MCF 10A (cell line): ENCODE measurements around the gene ATP13A1. TPM values are rescaled to one million over a fixed set of nuclear protein-coding genes. Genes with fewer than 3 reads are reported as not detected.

Source experiments
- BruUV-seq: library from RNA; stranded (reverse); fragments of 400-500 nt; replicated peaks from 2 replicates; lab custom pipeline; 2021; lab: Mats Ljungman, UMichigan
- CTCF ChIA-PET: fragments of 300-600 bp; sonication (Branson Sonifier 250); formaldehyde crosslinking; extraction: SDS; loops from one replicate; lab custom pipeline; 2021; ENCODE audit warnings: antibody characterized with exemption, inconsistent platforms; lab: Yijun Ruan, JAX
- POLR2A ChIA-PET: fragments of 300-600, 350-650 bp; sonication (Branson Sonifier 250); formaldehyde crosslinking; extraction: SDS; loops from one replicate; lab custom pipeline; 2020; ENCODE audit warnings: antibody characterized with exemption, inconsistent platforms; lab: Yijun Ruan, JAX
- DNase-seq: peaks from one replicate; pipeline ENCODE4 v3.0.0-alpha.2; 2018; ENCODE audit not compliant: unreplicated experiment
- H3K27ac Mint-ChIP-seq: one replicate; pipeline ENCODE4 v1.8.0; 2022; ENCODE audit warnings: mild to moderate bottlenecking, low read depth, mixed read lengths; ENCODE audit not compliant: unreplicated experiment
- H3K27me3 Mint-ChIP-seq: one replicate; pipeline ENCODE4 v1.8.0; 2022; ENCODE audit warnings: mixed read lengths; ENCODE audit not compliant: insufficient read depth, unreplicated experiment
- H3K36me3 Mint-ChIP-seq: one replicate; pipeline ENCODE4 v1.8.0; 2022; ENCODE audit warnings: mild to moderate bottlenecking, moderate library complexity, mixed read lengths; ENCODE audit not compliant: insufficient read depth, unreplicated experiment
- H3K4me1 Mint-ChIP-seq: one replicate; pipeline ENCODE4 v1.8.0; 2022; ENCODE audit warnings: mixed read lengths; ENCODE audit not compliant: insufficient read depth, unreplicated experiment
- H3K4me3 Mint-ChIP-seq: one replicate; pipeline ENCODE4 v1.8.0; 2022; ENCODE audit warnings: mild to moderate bottlenecking, moderate library complexity, mixed read lengths; ENCODE audit not compliant: unreplicated experiment
- H3K9me3 Mint-ChIP-seq: one replicate; pipeline ENCODE4 v1.8.0; 2022; ENCODE audit warnings: mixed read lengths; ENCODE audit not compliant: unreplicated experiment
- intact Hi-C: fragments of 100-400 bp; cut with micrococcal nuclease; formaldehyde crosslinking; loops from 2 replicates; pipeline ENCODE4 v1.14.1; 2022
- total RNA-seq: library from RNA; stranded (reverse); gene quantifications from 2 replicates; pipeline ENCODE4 v1.2.3, GENCODE V29; 2022
- TF ChIP-seq, protein P1 (sequence below): fragments of 200-600 bp; IDR thresholded peaks from one replicate; pipeline ENCODE4 v1.8.0; 2022; ENCODE audit warnings: antibody characterized with exemption, mild to moderate bottlenecking; ENCODE audit not compliant: unreplicated experiment

Gene ATP13A1
- total RNA-seq, 1 experiment from 2014 or later, result 63.9 TPM

DNA sequence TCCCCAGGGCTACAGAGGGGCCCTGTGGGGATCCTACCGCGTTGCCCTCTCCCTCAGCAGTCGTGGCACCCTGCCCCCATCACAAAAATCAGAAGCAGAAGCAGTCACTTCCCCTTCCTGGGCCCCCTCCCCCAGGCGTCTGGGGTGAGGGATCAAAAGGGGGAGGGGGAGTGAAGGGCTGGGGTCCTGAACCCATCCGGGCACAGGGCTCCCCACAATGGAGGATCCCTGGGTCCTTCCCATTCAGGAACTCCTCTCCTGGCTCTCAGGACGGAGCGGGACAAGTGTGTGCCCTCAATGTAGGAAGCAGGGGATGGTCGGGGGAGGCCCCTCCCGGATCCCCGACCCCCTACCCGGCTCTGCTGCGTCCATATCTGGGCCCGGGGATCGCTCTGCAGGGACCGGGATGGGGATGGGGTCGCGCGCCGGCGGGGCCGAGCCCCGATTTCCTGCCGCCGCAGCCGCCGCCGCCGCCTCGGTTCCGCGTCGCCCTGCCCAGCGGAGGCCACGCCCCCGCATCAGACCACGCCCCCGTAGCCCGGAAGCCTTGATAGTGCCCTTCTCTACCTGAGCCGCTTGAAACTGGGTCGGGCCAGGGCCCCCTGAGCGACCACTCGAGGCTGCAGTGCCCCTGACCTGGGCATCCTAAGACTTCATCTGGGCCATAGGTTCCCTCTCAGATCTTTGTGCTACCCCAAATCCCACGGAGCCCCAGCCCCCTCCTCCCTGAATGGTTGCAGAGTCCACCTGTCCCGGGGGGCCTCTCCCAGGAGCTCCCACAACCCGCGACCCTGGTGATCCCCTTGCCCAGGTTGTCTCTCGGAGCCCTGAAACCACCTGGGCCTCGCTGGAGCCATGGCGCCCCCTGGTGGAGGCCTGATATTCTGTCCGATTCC, 20.1 kb downstream of the ATP13A1 start, which contains the start of gene GMIP:
Gene GMIP (minus strand): TSS at position 500 of the 896 bp plus-strand sequence. CDS start 128 bp downstream, at position 372.
- intact Hi-C loops, result loop anchor here (1.0 to 5.0 kb wide), 3 partner anchors 53 to 111 kb away; no protein-coding TSS in a partner anchor
- peak within 1 kb of the TSS; percentile 78 for H3K27ac Mint-ChIP-seq
- H3K4me1 Mint-ChIP-seq, result peaks cover 12% of the 10 kb centered on the region
- no TSS peak for BruUV-seq
- peaks cover 12% of the 10 kb centered on the region for H3K36me3 Mint-ChIP-seq
- peak within 1 kb of the TSS; percentile 89 for H3K4me3 Mint-ChIP-seq
- TF ChIP-seq, protein P1, sequence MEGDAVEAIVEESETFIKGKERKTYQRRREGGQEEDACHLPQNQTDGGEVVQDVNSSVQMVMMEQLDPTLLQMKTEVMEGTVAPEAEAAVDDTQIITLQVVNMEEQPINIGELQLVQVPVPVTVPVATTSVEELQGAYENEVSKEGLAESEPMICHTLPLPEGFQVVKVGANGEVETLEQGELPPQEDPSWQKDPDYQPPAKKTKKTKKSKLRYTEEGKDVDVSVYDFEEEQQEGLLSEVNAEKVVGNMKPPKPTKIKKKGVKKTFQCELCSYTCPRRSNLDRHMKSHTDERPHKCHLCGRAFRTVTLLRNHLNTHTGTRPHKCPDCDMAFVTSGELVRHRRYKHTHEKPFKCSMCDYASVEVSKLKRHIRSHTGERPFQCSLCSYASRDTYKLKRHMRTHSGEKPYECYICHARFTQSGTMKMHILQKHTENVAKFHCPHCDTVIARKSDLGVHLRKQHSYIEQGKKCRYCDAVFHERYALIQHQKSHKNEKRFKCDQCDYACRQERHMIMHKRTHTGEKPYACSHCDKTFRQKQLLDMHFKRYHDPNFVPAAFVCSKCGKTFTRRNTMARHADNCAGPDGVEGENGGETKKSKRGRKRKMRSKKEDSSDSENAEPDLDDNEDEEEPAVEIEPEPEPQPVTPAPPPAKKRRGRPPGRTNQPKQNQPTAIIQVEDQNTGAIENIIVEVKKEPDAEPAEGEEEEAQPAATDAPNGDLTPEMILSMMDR, result peak; percentile 93
- POLR2A ChIA-PET, result interaction anchor here (0.7 to 1.2 kb wide), 7 partner anchors 19 to 128 kb away, joined by 3 to 8 read pairs (median 4); partner anchors contain the start of genes TSSK6 and YJEFN3
- DNase-seq, result peak; percentile 77
- CTCF ChIA-PET, result interaction anchor here (0.6 to 2.6 kb wide), 30 partner anchors 9 to 278 kb away, joined by 3 to 107 read pairs (median 5); partner anchors contain the start of genes NDUFA13, YJEFN3 and ZNF101
- H3K9me3 Mint-ChIP-seq, result no peaks in the 10 kb centered on the region
- no peaks in the 10 kb centered on the region for H3K27me3 Mint-ChIP-seq

GRCh38 chr19:19642506-19643157, 20.8 kb downstream of the ATP13A1 start:
- intact Hi-C loops, result loop anchor here (2.0 to 5.0 kb wide), 2 partner anchors 52 to 90 kb away; no protein-coding TSS in a partner anchor
- CTCF ChIA-PET, result no interaction called here
- peaks cover 4% of the 10 kb centered on the region for H3K36me3 Mint-ChIP-seq
- no peaks in the 10 kb centered on the region for H3K27me3 Mint-ChIP-seq
- DNase-seq, result peak; percentile 20
- BruUV-seq, result no TSS peak
- no peaks in the 10 kb centered on the region for H3K9me3 Mint-ChIP-seq
- TF ChIP-seq, protein P1, result no peak
- no peak overlapping the region for H3K27ac Mint-ChIP-seq
- H3K4me3 Mint-ChIP-seq, result peak overlapping the region; percentile 89
- POLR2A ChIA-PET, result interaction anchor here (0.7 kb wide), 1 partner anchor 14 kb away, joined by 3 read pairs; no protein-coding TSS in a partner anchor
- peaks cover 12% of the 10 kb centered on the region for H3K4me1 Mint-ChIP-seq

DNA sequence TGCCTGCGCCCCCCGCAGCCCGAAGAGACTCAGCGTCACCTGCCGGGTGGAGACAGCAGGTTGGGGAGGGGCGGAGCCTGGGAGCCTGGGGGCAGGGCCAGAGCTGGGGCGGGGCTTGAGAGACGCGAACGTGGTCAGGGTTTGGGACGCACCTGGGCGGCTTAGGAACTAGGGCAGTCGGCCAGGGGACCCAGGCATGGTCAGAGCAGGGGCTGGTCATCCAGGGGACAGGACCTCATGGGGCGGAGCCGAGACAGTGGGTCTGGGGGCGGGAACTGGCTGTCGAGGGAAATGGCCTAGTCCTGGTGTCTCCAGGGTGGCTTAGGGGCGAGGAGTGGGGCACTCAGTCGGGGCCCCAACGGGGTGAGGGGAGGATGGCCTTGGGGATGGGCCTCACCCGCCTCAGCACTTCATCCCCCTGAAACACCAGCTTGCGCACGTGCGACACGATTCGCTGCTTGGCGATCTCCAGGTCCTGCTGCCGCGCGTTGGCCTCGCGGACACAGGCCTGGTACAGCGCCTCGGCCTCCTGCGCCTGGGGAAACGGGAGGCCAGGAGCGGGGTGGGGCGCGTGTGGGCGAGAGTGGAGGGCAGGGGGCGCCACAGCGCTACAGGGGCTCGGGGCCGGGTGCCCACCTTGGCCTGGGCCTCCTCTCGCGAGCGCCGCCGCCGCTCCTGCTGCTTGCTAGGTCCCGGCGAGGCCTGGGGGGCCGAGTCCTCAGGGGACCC, 25.8 kb downstream of the ATP13A1 start:
- CTCF ChIA-PET, result interaction anchor here (0.6 to 3.9 kb wide), 2 partner anchors 85 to 106 kb away, joined by 3 to 21 read pairs; no protein-coding TSS in a partner anchor
- Mint-ChIP-seq H3K4me3 (no peak overlapping the region), H3K9me3 (no peaks in the 10 kb centered on the region), H3K27me3 (no peaks in the 10 kb centered on the region), H3K36me3 (peaks cover 12% of the 10 kb centered on the region), H3K4me1 (peaks cover 8% of the 10 kb centered on the region), H3K27ac (no peak overlapping the region)
- intact Hi-C loops, result no loop called here
- POLR2A ChIA-PET, result no interaction called here
- no peak for DNase-seq
- TF ChIP-seq, protein P1, result no peak
- BruUV-seq, result no TSS peak
